ENCODE results near the gene HEATR5B.
"Not testable (repeated sequence)": the region's sequence is repeated elsewhere in the genome, so short reads cannot be mapped to it uniquely, and the experiment has no call there.

HEATR5B gene

DNA sequence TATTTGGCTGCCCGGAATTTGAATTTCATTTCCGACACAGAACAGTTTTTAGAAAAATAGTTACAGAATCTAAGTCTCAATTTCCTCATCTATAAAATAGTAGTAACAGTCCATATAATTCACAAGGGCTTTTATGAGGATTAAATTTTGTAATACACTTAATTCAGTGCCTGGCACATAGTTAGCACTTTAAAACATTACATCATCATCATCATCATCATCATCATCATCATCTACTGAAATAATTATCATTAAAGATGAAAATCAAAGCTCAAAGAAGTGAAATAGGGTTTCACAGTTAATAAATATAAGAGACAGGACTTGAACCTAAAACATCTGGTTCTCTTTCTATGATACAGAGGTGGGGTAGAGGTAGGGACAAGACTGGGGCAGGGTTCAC lies 13.2 kb downstream of the HEATR5B start:
- DNase-seq (ENCODE audit: extremely low spot score, insufficient read length, low read depth) (no peak), FAIRE-seq (no peak)

DNA sequence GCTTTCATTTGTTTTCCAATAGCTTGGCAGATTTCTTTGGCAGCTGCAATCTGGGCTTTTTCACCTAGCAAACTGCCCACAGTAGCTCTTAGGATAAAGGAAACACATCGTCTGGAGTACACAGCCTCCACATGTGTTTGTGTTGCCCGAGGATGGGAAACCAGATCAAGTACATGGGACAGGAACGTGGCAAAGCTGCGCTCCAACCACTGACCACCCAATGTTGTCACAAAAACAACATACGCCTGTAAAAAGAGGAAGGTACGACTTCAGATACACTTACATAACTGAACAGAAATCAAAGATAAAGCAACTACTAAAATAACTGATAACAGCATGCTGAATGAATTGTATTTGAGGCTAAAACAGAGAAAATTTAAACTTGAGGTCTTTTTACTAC lies 15.5 kb downstream of the HEATR5B start:
- DNase-seq (ENCODE audit: extremely low spot score, insufficient read length, low read depth) (no peak), FAIRE-seq (no peak)

DNA sequence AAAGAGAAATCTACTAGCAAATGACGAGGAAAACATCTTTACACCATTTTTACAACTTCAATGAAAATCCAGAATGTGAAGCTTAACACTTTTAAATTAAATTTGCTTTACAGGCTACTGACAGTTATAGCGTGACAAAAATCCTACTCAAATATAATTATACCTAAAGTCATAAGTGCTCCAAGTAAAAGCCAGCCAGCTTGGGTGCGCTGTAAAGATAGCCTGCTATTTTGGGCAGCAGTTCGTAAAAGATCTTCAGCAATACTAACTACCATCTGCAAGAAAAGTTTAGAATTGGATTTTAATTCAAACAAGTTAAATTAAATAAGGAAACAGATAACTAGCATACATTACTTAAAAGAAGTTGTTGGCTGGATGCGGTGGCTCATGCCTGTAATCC lies 22.4 kb downstream of the HEATR5B start:
- no peak for DNase-seq (ENCODE audit: extremely low spot score, insufficient read length, low read depth)
- FAIRE-seq, result no peak

DNA sequence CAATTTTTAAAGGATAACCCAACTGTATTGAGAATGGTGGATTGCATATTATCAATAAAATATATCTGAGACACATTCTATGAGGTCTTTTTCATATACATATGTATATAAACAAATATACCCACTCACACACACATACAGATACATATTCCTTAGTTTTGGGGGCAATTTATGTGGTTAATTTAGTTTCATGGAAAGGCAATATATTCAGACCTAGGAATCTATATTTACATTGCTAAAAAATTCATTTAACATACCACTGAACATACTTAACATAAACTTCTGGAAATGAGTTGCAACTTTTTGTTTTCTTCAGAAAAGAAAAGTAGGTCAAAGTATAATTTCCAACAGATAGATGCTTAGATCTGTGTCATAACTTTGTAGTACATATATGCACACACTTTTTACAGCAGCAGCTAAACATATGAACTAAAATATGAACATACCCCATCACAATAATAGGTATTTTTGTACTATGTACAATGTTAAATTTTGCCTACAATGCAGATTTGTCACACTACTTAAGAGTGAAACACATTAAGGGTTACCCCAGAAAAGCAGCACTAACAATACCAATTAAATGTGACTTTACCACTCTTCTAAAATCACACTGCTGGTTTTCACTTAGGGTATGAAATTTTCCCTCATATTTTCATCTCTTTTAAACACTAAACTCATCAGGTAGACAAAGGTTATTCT lies 23.0 kb downstream of the HEATR5B start:
- DNase-seq (ENCODE audit: extremely low spot score, insufficient read length, low read depth) (no peak), FAIRE-seq (no peak)

DNA sequence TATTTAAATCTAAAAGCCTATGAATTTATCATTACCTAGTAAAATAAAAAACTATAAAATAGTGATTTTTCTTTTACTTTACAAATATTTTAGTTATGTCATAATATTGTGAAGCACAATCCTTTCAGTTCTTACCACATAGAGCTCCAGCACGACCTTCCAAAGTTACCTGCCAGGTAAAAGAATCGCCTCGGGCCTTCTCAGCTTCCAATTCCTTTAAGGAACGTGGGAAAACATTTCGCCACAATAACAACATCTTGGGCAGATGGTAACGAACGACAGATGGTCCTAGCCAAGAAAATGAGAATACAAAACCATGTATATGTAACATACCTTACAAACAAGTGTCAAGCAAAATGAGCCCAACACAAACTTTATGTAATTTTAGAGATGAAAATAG lies 23.7 kb downstream of the HEATR5B start:
- FAIRE-seq (no peak), DNase-seq (ENCODE audit: extremely low spot score, insufficient read length, low read depth) (no peak)

DNA sequence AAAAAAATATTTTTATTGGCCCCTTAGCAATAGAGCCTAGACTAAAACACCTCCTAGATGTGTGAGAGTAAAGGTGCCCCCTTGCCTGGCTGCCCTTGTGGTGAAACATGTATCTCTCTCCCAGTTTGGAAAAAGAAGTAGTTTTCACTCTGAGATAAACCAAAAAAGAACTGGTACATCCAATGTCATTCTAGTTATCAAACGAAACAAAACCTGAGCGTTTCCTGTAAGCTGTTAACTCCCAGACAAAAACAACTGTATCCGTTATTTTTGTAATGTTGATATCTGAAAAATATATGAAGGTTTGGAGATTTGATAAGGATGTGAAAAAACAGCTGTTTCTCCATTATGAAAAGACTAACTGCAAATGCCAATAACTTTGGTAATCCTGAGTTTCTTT lies 24.3 kb downstream of the HEATR5B start:
- no peak for FAIRE-seq
- DNase-seq (ENCODE audit: extremely low spot score, insufficient read length, low read depth), result no peak

DNA sequence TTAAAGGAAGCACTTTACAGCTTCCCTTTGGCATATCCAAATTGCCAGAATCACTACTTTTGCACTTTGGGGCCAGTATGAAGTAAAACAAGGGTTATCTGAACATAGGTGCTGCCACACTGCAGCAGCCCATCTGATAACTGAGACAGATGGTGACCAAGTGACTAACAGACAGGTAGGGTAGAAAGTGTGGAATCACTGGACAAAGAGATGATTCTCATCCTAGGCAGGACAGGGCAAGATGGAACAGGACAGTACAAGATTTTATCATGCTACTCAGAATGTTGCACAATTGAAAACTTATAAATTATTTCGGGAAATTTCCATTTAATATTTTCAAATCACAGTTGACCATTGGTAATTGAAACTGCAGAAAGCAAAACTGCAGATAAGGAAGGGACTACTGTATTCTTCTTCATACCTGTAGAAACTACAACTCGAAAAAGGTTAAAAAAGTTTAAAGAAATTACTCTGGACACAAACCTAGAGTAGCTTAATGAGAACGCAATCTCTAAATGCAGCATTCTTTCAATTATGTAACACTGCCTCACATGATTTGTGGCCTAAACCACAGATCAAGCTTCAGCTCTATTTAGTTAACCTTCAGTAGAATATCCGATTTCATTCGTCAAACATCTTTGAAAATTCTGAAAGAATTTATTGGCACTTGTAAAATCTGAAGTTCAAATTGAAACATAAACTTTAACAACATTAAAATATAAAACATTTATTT lies 31.4 kb downstream of the HEATR5B start:
- FAIRE-seq (no peak), DNase-seq (ENCODE audit: extremely low spot score, insufficient read length, low read depth) (no peak)

DNA sequence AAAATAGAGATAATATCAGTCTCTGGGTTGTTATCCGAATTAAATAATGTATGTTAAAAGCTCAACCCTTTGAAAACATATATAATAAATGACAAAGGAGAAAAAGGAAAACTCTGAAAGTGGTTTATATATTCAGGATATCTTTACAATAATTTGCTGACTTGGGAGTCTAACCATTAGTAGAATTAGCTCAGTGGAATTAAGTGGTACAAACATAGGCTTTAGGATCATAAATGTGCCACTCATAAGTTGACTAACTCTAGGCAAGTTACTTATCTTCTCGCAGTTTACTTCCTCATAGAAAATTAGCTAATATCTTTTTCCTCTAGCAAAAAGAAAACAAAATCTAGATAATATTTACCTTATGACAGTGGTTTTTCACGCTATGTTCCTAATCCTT lies 44.6 kb downstream of the HEATR5B start:
- no peak for DNase-seq (ENCODE audit: extremely low spot score, insufficient read length, low read depth)
- FAIRE-seq, result no peak

DNA sequence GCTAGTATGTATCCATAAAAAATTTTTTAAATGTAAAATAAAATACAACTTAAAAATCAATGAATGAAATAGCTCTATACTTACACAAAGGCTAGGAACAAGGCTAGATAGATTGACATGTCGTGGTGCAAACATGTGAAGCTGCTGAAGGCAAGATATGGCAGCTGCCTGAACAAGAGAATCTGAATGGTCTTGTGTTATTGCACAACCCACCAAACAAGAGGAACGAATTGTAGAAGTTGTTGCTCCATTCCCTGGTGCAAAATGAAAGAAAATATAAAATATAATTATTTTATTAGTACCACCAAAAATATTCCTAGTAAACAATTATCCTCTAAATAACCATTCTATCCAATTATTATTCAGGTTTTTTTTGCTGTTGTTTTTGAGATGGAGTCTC lies 46.4 kb downstream of the HEATR5B start:
- DNase-seq (ENCODE audit: extremely low spot score, insufficient read length, low read depth), result no peak
- FAIRE-seq, result no peak

DNA sequence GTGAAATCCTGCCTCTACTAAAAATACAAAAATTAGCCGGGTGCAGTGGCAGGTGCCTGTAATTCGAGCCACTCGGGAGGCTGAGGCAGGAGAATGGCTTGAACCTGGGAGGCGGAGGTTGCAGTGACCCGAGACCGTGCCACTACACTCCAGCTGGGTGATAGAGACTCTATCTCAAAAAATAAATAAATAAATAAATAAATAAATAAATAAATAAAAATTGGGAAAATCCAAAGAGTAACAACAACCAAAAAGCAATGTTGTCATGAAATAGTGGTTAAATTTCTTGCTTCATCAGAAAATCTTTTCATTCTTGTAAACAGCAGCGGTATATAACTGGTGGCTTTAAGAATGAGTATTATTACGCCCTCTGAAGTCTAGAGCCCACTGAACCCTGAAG lies 54.4 kb downstream of the HEATR5B start:
- DNase-seq (ENCODE audit: extremely low spot score, insufficient read length, low read depth), result no peak
- no peak for FAIRE-seq

DNA sequence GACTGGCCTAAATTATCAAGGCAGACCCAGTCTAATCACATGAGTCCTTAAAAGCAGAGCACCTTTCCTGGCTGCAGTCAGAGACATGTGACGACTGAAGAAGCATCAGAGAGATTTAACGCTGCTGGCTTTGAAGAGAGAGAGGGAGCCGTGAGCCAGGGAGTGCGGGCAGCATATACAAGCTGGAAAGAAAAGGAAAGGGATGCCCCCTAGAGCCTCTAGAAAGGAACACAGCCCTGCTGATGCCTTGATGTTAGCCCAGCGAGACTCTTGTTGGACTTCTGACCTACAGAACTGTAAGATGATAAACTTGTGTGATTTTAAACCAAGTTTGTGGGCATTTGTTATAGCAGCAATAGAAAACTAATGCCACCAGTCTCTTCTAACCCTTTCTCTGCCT lies 58.1 kb downstream of the HEATR5B start:
- DNase-seq (ENCODE audit: extremely low spot score, insufficient read length, low read depth) (no peak), FAIRE-seq (peak; percentile 46)

DNA sequence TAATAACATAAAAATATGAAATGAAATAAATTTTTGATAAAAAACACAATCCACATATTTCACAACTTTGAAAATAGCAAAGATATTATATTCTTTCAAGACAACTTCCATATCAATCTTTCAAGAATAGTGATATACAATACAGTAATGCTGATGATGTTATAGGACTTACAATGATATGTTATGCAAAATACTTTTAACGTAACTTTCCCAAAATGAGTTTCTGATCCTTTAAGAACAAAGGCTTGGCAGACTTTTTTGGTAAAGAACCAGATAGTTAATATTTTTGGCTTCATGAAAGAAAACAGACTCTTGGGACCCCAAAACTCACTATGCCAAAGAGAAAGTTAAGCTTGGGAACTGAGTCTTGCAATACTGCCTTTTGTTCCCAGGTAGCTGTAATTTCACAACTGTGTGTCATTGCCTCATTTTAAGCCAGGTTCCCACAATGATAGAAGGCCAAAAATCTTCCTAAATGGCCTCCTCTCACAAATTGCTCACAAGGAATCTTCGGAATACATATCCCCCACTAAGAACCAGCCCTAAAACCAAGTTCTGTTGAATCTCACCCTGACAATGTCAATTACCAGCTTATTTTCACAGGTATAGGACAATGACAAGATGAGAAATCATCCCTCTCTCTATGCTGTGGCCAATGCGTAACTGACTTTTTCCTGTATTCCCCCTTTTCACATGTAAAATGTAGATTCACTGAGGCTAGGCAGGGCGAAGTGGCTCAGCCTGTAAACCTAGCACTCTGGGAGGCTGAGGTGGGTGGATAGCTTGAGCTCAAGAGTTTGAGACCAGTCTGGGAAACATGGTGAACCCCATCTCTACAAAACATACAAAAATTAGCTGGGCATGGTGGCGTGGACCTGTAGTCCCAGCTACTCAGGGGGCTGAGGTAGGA lies 63.0 kb downstream of the HEATR5B start:
- no peak for DNase-seq (ENCODE audit: extremely low spot score, insufficient read length, low read depth)
- FAIRE-seq, result no peak

DNA sequence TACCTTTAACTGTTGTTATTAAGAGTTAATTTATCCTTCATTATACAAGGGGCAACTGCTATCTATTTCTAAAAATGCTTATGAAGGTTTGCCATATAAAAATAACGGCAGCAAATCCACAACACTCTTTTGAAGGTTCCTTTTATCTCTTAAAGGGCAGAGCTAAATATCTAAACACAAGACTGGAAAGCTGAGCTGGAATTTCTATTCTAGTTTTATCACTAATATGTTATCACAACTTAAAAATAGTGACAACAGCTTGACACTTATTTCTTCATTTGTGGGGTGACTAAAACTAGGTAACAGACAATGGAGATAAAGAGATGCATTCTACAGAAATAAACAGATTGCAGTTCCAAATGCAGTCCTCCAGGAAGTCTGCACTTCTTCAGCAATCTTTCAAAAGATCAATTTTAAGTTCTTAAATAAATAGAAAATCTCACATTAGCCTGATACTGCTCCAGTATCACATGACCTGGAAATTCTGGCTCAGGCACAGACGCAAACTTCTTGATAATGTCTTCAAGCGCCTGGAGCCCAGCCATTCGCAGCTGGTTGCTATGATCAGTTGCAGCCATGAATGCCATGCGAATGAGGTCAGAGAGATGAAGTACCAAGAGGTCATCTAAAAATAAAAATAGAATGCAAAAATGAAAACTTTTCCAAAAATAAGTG lies 63.8 kb downstream of the HEATR5B start:
- FAIRE-seq (no peak), DNase-seq (ENCODE audit: extremely low spot score, insufficient read length, low read depth) (no peak)

DNA sequence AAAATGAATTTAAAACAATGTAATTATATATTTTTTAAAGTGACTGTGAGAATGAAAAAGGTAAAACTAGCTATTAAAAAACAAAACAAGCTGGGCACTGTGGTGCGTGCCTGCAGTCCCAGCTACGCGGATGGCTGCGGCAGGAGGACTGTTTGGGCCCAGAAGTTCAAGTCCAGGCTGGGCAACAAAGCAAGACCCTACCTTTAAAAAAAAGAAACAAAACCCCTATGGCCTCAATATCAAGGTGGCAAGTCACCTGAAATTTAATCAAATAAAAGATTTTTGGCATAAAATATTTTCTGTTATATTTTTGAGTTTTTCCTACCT lies 70.9 kb downstream of the HEATR5B start:
- DNase-seq (ENCODE audit: extremely low spot score, insufficient read length, low read depth), result no peak
- FAIRE-seq, result no peak

DNA sequence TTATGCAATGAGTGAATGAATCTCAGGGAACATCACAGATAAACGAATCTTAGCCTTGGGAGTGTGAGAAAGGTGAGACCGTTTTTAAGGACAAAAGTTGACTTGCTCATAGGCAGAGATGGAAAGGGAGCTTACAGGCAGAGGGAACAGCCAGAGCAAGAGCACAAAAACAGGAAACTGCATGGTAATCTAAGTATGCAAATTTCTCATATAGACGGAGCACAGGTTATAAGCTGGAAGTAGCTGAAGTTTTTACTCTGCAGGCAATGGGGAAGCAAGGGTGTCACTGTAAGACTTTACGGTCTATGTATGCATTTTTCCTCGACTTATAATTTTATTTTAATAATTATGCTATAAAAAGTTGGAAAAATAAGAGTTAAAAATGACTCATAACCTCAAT lies 73.0 kb downstream of the HEATR5B start:
- FAIRE-seq (peak; percentile 77), DNase-seq (ENCODE audit: extremely low spot score, insufficient read length, low read depth) (no peak)

DNA sequence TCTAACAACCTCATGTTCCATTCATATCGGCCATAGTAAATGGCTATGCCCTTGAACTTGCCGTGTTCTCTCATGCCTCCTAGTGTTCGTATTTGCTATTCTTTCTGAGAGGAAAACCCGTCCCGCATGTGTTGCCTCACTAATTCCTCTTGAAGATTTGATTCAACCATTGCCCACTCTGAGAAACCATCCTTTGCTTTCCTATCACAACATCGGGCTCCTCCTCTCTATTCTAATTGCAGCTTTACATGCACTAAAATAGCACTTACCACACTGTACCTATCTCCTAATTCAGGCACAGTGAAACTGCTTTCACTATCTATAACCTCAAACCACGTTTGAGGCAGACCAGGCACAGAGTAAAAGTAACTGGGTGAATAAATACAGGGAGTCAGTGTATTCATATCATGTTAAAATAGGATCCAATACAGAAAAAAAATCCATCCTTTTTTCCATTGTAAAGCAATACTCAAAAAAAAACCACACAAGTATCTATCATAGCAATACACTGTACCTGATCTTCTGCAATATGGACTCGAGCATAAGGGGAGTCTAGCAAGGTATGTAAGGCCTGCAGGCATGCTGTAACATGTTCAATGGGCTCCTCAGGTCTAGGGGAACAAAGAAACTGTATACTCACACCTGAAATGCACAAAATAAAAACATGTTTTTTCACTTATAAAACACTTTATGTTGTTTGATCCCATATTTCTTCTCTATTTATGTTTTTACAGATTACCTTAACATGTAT lies 78.9 kb downstream of the HEATR5B start:
- DNase-seq (ENCODE audit: extremely low spot score, insufficient read length, low read depth) (peak; percentile 9), FAIRE-seq (peak; percentile 85)

DNA sequence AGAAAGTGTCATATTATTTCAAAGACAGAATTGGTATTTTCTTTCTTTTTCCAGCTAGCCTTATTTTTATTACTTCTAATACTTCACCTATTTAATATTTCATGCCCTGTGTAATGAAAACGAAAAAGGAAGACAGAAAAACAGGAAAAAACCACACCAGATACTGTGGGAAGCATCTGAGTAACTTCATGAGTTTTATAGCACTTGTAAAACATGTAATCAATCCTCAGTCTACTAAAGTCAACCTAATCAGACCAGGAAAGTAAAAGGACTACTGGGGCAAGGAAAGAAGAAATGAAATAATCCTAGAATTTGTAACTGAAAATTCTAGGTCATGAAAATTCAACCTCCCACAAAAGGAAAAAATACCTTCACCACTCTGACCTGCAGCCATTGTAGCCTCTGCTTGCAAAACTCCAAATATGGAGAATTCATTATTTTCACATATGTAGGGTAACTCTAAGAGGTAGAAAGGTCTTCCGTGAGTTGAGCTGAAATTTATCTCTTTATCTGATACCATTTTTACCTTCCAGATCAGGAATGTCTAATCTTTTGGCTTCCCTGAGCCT lies 83.1 kb downstream of the HEATR5B start:
- FAIRE-seq (no peak), DNase-seq (ENCODE audit: extremely low spot score, insufficient read length, low read depth) (no peak)

DNA sequence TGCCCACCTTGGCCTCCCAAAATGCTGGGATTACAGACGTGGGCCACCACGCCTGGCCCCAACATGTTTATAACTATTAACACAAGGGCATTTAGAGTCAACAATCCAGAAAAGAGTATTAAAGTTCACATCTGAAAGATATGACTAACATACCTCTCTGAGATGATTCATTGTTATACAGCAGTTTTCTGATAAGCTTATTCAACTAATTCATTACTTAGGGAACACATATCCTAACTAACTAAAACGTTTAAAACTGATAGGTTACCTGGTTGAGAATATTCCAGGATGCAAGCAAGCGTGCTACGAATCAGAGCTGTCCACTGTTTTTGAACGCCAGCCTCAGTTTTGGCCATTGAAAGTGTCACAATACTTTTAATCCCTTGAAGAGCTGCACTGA lies 83.9 kb downstream of the HEATR5B start:
- DNase-seq (ENCODE audit: extremely low spot score, insufficient read length, low read depth) (no peak), FAIRE-seq (no peak)

DNA sequence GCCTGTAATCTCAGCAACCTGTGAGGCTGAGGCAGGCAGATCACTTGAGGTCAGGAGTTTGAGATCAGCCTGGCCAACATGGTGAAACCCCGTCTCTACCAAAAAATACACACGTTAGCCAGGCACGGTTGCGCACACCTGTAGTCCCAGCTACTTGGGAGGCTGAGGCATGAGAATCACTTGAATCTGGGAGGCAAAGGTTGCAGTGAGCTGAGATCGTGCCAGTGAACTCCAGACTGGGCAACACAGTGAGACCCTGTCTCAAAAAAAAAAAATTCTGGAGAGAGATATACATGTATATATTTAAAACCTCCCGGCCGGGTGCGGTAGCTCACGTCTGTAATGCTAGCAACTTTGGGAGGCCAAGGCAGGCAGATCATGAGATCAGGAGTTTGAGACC lies 84.8 kb downstream of the HEATR5B start:
- not testable (repeated sequence) for FAIRE-seq; DNase-seq (ENCODE audit: extremely low spot score, insufficient read length, low read depth)

All from GM18507 (cell line).